ENCODE results near the gene SAMD9. TPM values are rescaled to one million over a fixed set of nuclear protein-coding genes. Genes with fewer than 3 reads are reported as not detected.
A peak's percentile ranks its signal among the peaks of the same experiment; 100 is the strongest.

SAMD9 gene
- total and polyA plus RNA-seq, 2 experiments from 2014 or later: 15.3 to 31.2 TPM

- peak overlapping the region; percentile 72 for H3K4me3 ChIP-seq
Observed at GRCh38 chr7:93148727-93149126, 30.9 kb upstream of the SAMD9 start.

GRCh38 chr7:93148144-93148543 lies 30.4 kb upstream of the SAMD9 start, which contains the start of gene SAMD9L:
TSS of gene SAMD9L (minus strand) at chr7:93148385. CDS start at chr7:93135971, 12,414 bp downstream.
- peaks cover 19% of the 10 kb centered on the region for H3K4me1 ChIP-seq (ENCODE audit: insufficient read depth)
- peak within 1 kb of the TSS; percentile 98 for H3K4me2 ChIP-seq (ENCODE audit: unreplicated experiment)
- no peaks in the 10 kb centered on the region for H3K9me3 ChIP-seq (ENCODE audit: low read depth)
- H3K9me2 ChIP-seq (ENCODE audit: insufficient read depth): no peaks in the 10 kb centered on the region
- peak within 1 kb of the TSS; percentile 72 for H3K4me3 ChIP-seq
- no peaks in the 10 kb centered on the region for H3K27me3 ChIP-seq (replicated peaks; ENCODE audit: insufficient read depth)
- no peaks in the 10 kb centered on the region for H4K20me1 ChIP-seq (ENCODE audit: insufficient read depth)
- in situ Hi-C loops (cut with MboI): no loop called here
- WGBS, 2 experiments (ENCODE audit: low coverage in 1 of 2, low lambda C conversion rate in 2 of 2, missing lambda C conversion rate in 2 of 2): 2 to 3% methylated on average over 2 of the region's 2 CpGs
- DNase-seq: peak; percentile 56
- H3K27ac ChIP-seq: peak within 1 kb of the TSS; percentile 40
- TF ChIP-seq EZH2 (IDR thresholded peaks at IDR 0.05; ENCODE audit: insufficient read depth, poor library complexity, severe bottlenecking): no peak
- no peak for TF ChIP-seq EZH2phosphoT487 (IDR thresholded peaks at IDR 0.05; ENCODE audit: insufficient read depth, low read depth)
- peak within 1 kb of the TSS; percentile 75 for H3K9ac ChIP-seq
- peak within 1 kb of the TSS; percentile 85 for H2AFZ ChIP-seq
- 0 out of 2 replicates have a peak, but pooled peaks cover 7% of the 10 kb centered on the region for H3K79me2 ChIP-seq (ENCODE audit: insufficient read depth)
- 0 out of 2 replicates have a peak, but pooled peaks cover 3% of the 10 kb centered on the region for H3K36me3 ChIP-seq (ENCODE audit: low read depth)
- H3F3A ChIP-seq (ENCODE audit: insufficient read depth): peaks cover 6% of the 10 kb centered on the region

More at GRCh38 chr7:93148727-93149126, 30.9 kb upstream of the SAMD9 start:
- H3K9ac ChIP-seq: peak overlapping the region; percentile 75
- H3K4me1 ChIP-seq (ENCODE audit: insufficient read depth): peaks cover 19% of the 10 kb centered on the region
- no peaks in the 10 kb centered on the region for H3K27me3 ChIP-seq (replicated peaks; ENCODE audit: insufficient read depth)
- peak overlapping the region; percentile 85 for H2AFZ ChIP-seq
- no peaks in the 10 kb centered on the region for H3K36me3 ChIP-seq (ENCODE audit: low read depth)
- in situ Hi-C loops (cut with MboI): no loop called here
- no peaks in the 10 kb centered on the region for H3K9me2 ChIP-seq (ENCODE audit: insufficient read depth)
- no peak for DNase-seq
- no peaks in the 10 kb centered on the region for H4K20me1 ChIP-seq (ENCODE audit: insufficient read depth)
- peaks cover 6% of the 10 kb centered on the region for H3F3A ChIP-seq (ENCODE audit: insufficient read depth)
- peak overlapping the region; percentile 98 for H3K4me2 ChIP-seq (ENCODE audit: unreplicated experiment)
- WGBS, 2 experiments (ENCODE audit: low coverage in 1 of 2, low lambda C conversion rate in 2 of 2, missing lambda C conversion rate in 2 of 2): 66 to 68% methylated on average over 3 of the region's 3 CpGs
- no peaks in the 10 kb centered on the region for H3K9me3 ChIP-seq (ENCODE audit: low read depth)
- TF ChIP-seq EZH2 (IDR thresholded peaks at IDR 0.05; ENCODE audit: insufficient read depth, poor library complexity, severe bottlenecking): no peak
- no peak for TF ChIP-seq EZH2phosphoT487 (IDR thresholded peaks at IDR 0.05; ENCODE audit: insufficient read depth, low read depth)
- H3K27ac ChIP-seq: peak overlapping the region; percentile 40; the same call in 1 of the 2 replicates
- 0 out of 2 replicates have a peak, but pooled peaks cover 7% of the 10 kb centered on the region for H3K79me2 ChIP-seq (ENCODE audit: insufficient read depth)

- H4K20me1 ChIP-seq (ENCODE audit: insufficient read depth): no peaks in the 10 kb centered on the region
- H3K9ac ChIP-seq: peak overlapping the region; percentile 75
- H3K36me3 ChIP-seq (ENCODE audit: low read depth): 0 out of 2 replicates have a peak, but pooled peaks cover 3% of the 10 kb centered on the region
- H3K79me2 ChIP-seq (ENCODE audit: insufficient read depth): 0 out of 2 replicates have a peak, but pooled peaks cover 7% of the 10 kb centered on the region
- TF ChIP-seq EZH2 (IDR thresholded peaks at IDR 0.05; ENCODE audit: insufficient read depth, poor library complexity, severe bottlenecking) (no peak), EZH2phosphoT487 (IDR thresholded peaks at IDR 0.05; ENCODE audit: insufficient read depth, low read depth) (no peak)
- H3K4me1 ChIP-seq (ENCODE audit: insufficient read depth): peaks cover 19% of the 10 kb centered on the region
- H3K27ac ChIP-seq: peak overlapping the region; percentile 40
- DNase-seq: peak; percentile 75
- H3K4me2 ChIP-seq (ENCODE audit: unreplicated experiment): peak overlapping the region; percentile 98
- peak overlapping the region; percentile 85 for H2AFZ ChIP-seq
- 3 to 4% methylated on average over 3 of the region's 3 CpGs for WGBS, 2 experiments (ENCODE audit: low coverage in 1 of 2, low lambda C conversion rate in 2 of 2, missing lambda C conversion rate in 2 of 2)
- in situ Hi-C loops (cut with MboI): no loop called here
- peak overlapping the region; percentile 72 for H3K4me3 ChIP-seq
- no peaks in the 10 kb centered on the region for H3K9me3 ChIP-seq (ENCODE audit: low read depth)
- H3K27me3 ChIP-seq (replicated peaks; ENCODE audit: insufficient read depth): no peaks in the 10 kb centered on the region
- peaks cover 6% of the 10 kb centered on the region for H3F3A ChIP-seq (ENCODE audit: insufficient read depth)
- no peaks in the 10 kb centered on the region for H3K9me2 ChIP-seq (ENCODE audit: insufficient read depth)
Observed at GRCh38 chr7:93147363-93147762, 29.6 kb upstream of the SAMD9 start.

GRCh38 chr7:93146472-93147141 lies 28.8 kb upstream of the SAMD9 start:
- no peaks in the 10 kb centered on the region for H4K20me1 ChIP-seq (ENCODE audit: insufficient read depth)
- TF ChIP-seq EZH2phosphoT487 (IDR thresholded peaks at IDR 0.05; ENCODE audit: insufficient read depth, low read depth) (no peak), EZH2 (IDR thresholded peaks at IDR 0.05; ENCODE audit: insufficient read depth, poor library complexity, severe bottlenecking) (no peak)
- no peaks in the 10 kb centered on the region for H3K9me3 ChIP-seq (ENCODE audit: low read depth)
- peak overlapping the region; percentile 85 for H2AFZ ChIP-seq
- in situ Hi-C loops (cut with MboI): no loop called here
- H3K27me3 ChIP-seq (replicated peaks; ENCODE audit: insufficient read depth): no peaks in the 10 kb centered on the region
- peaks cover 6% of the 10 kb centered on the region for H3F3A ChIP-seq (ENCODE audit: insufficient read depth)
- peak overlapping the region; percentile 98 for H3K4me2 ChIP-seq (ENCODE audit: unreplicated experiment)
- DNase-seq: peak; percentile 28
- WGBS, 2 experiments (ENCODE audit: low coverage in 1 of 2, low lambda C conversion rate in 2 of 2, missing lambda C conversion rate in 2 of 2): 38 to 45% methylated on average over 5 of the region's 5 CpGs
- no peaks in the 10 kb centered on the region for H3K9me2 ChIP-seq (ENCODE audit: insufficient read depth)
- H3K4me3 ChIP-seq: peak overlapping the region; percentile 72
- H3K4me1 ChIP-seq (ENCODE audit: insufficient read depth): peaks cover 19% of the 10 kb centered on the region
- H3K27ac ChIP-seq: peak overlapping the region; percentile 40
- H3K36me3 ChIP-seq (ENCODE audit: low read depth): 0 out of 2 replicates have a peak, but pooled peaks cover 3% of the 10 kb centered on the region
- peak overlapping the region; percentile 75 for H3K9ac ChIP-seq
- H3K79me2 ChIP-seq (ENCODE audit: insufficient read depth): 0 out of 2 replicates have a peak, but pooled peaks cover 7% of the 10 kb centered on the region

All from GM23248 (cell line).